KOPT-K1 (cell line): ENCODE measurements around the gene CAPN1.
"Not testable (repeated sequence)": the region's sequence is repeated elsewhere in the genome, so short reads cannot be mapped to it uniquely, and the experiment has no call there.

ENCODE experiments used
- H3K27ac ChIP-seq: fragments of 200-600 bp; sonication (generic); 2 replicates; pipeline ENCODE4 v1.5.1; 2016; ENCODE audit warnings: antibody characterized with exemption, mild to moderate bottlenecking, low read depth, low read length; ENCODE audit not compliant: poor library complexity, severe bottlenecking
- H3K36me3 ChIP-seq: fragments of 200-600 bp; sonication (generic); 2 replicates; pipeline ENCODE4 v1.5.1; 2017; ENCODE audit warnings: antibody characterized with exemption, mild to moderate bottlenecking, low read length, moderate library complexity; ENCODE audit not compliant: insufficient read depth
- H3K9me3 ChIP-seq: fragments of 200-600 bp; sonication (generic); 2 replicates; pipeline ENCODE4 v1.5.1; 2017; ENCODE audit warnings: antibody characterized with exemption, low read length, mild to moderate bottlenecking; ENCODE audit not compliant: insufficient read depth, poor library complexity, severe bottlenecking

CAPN1 gene

DNA sequence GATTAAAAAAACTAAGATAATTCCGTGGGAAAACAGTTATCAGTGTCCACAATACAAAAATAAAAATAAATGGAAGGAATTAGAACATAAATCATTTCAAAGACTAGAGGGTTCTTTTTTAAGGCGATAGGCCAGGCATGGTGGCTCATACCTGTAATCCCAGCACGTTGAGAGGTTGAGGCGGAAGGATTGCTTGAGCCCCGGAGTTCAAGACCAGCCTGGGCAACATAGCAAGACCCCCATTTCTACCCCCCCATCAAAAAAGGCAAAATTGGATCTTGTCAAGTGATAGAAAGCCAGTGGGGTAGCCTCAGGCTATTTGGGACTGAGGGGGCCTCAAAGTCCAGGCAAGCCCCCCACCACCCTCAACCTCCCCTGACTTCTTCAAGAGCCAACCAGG lies 59.4 kb downstream of the CAPN1 start:
- H3K9me3 ChIP-seq: peaks cover 11% of the 10 kb centered on the region
- no peak overlapping the region for H3K27ac ChIP-seq
- H3K36me3 ChIP-seq: no peaks in the 10 kb centered on the region

- no peaks in the 10 kb centered on the region for H3K36me3 ChIP-seq
- no peak overlapping the region for H3K27ac ChIP-seq
- H3K9me3 ChIP-seq: peaks cover 11% of the 10 kb centered on the region
Measured at GRCh38 chr11:65241692-65242091, 60.0 kb downstream of the CAPN1 start.

DNA sequence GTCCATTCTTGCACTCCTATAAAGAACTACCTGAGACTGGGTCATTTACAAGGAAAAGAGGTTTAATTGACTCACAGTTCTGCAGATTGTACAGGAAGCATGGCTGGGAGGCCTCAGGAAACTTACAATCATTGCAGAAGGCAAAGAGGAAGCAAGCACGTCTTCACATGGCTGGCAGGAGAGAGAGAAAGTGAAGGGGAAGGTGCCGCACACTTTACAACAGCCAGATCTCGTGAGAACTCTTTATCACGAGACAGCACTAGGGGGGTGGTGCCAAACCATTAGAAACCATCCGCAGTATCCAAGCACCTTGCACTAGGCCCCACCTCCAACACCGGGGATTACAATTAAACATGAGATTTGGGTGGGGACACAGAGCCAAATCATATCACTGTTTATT lies 60.7 kb downstream of the CAPN1 start:
- Histone ChIP-seq H3K36me3 (no peaks in the 10 kb centered on the region), H3K27ac (no peak overlapping the region), H3K9me3 (peaks cover 11% of the 10 kb centered on the region)

- no peaks in the 10 kb centered on the region for H3K36me3 ChIP-seq
Measured at GRCh38 chr11:65243797-65244196, 62.1 kb downstream of the CAPN1 start.

DNA sequence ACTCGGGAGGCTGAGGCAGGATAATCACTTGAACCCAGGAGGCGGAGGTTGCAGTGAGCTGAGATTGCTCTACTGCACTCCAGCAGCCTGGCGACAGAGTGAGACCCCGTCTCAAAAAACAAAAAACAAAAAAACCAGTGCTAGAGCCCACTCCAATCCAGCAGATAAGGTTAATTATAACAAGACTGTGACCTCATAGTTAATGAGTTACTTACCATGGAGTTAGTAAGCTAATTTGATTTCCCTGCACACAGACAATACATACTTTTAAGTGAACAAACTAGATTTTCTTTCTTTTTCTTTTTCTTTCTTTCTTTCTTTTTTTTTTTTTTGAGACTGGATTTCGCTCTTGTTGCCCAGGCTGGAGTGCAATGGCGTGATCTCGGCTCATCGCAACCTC lies 63.3 kb downstream of the CAPN1 start:
- H3K36me3 ChIP-seq, H3K27ac ChIP-seq: not testable (repeated sequence)
- H3K9me3 ChIP-seq: peaks cover 11% of the 10 kb centered on the region

More at GRCh38 chr11:65243797-65244196, 62.1 kb downstream of the CAPN1 start:
- Histone ChIP-seq H3K27ac (no peak overlapping the region), H3K9me3 (peaks cover 11% of the 10 kb centered on the region)

DNA sequence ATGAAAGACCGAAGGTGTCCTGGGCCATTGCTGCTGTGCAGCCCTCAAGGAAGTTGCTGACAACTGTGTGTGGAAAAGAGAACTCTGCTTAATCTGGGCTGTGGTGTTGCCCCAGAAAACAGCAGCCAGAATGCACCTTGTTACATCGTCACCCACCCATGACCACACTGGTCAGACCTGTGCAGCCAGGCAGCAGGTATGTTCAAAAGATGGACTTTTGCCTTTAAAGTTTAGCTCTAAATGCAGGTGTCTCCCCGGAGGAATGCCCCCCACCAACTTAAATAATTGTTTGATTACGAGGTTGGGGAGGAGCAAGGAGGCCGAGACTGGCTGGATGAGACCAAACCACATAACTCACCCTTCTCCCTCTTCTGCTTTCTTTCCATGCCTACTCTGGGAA lies 64.8 kb downstream of the CAPN1 start:
- Histone ChIP-seq H3K27ac (no peak overlapping the region), H3K36me3 (no peaks in the 10 kb centered on the region), H3K9me3 (peaks cover 10% of the 10 kb centered on the region)

DNA sequence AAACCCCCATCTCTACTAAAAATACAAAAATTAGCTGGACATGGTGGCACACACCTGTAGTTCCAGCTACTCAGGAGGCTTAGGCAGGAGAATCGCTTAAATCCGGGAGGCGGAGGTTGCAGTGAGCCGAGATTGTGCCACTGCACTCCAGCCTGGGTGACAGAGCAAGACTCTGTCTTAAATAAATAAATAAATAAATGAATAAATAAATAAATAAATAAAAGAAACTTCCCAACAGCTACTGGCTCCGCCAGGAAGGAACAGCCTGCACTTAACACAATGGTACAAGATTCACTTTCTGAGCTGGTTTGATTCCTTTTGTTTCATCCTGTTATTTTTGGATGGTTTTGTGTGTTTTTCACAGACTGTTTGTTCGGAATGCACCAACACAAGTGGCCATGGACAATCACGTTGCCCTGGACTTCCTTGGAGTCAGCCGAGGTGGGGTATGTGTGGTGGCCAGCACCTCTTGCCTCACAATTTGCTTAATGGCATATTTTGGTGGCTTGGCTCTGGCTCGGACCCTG lies 66.5 kb downstream of the CAPN1 start:
- H3K27ac ChIP-seq, H3K36me3 ChIP-seq, H3K9me3 ChIP-seq: not testable (repeated sequence)

DNA sequence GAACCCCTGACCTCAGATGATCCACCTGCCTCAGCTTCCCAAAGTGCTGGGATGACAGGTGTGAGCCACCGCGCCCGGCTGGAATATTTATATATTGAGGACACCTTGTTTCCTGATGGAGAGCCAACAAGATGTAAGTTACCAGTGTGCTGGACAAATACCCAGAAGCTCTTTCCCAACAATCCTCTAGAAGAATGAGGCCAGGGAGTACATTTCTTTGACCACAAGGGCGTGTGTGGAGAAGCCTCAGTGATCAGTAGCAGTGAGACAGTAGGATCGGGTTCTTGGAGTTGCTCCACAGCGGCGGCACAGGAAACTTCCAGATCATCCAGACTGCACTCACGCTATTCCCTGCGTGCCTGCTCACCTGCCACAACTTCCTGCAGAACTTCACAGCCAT lies 69.7 kb downstream of the CAPN1 start:
- Histone ChIP-seq H3K9me3 (no peaks in the 10 kb centered on the region), H3K27ac (no peak overlapping the region), H3K36me3 (no peaks in the 10 kb centered on the region)

- H3K36me3 ChIP-seq: no peaks in the 10 kb centered on the region
Measured at GRCh38 chr11:65254724-65255123, 73.0 kb downstream of the CAPN1 start.

DNA sequence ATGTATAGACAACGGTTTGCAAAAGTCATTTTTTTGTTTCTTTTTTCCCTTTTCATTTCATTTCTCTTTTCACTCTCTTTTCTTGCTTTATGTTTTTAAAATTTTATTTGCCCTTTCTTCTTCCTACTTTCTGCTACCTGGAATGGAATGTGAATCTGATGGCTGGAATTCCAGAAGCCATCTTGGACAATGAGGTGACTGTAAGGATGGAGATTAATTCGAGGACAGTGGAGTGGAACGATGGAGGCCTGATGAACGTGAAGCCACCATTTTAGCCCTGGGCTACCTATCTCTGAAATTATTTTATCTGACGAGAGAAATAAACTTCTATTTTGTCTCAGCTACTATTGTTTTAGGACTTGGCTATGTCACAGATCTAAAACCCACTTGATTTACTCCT lies 77.3 kb downstream of the CAPN1 start:
- no peaks in the 10 kb centered on the region for H3K9me3 ChIP-seq
- no peaks in the 10 kb centered on the region for H3K36me3 ChIP-seq
- H3K27ac ChIP-seq: no peak overlapping the region

More at GRCh38 chr11:65254724-65255123, 73.0 kb downstream of the CAPN1 start:
- no peak overlapping the region for H3K27ac ChIP-seq
- no peaks in the 10 kb centered on the region for H3K9me3 ChIP-seq

GRCh38 chr11:65260302-65260701 lies 78.6 kb downstream of the CAPN1 start:
- H3K9me3 ChIP-seq: no peaks in the 10 kb centered on the region
- no peak overlapping the region for H3K27ac ChIP-seq
- H3K36me3 ChIP-seq: peaks cover 12% of the 10 kb centered on the region

DNA sequence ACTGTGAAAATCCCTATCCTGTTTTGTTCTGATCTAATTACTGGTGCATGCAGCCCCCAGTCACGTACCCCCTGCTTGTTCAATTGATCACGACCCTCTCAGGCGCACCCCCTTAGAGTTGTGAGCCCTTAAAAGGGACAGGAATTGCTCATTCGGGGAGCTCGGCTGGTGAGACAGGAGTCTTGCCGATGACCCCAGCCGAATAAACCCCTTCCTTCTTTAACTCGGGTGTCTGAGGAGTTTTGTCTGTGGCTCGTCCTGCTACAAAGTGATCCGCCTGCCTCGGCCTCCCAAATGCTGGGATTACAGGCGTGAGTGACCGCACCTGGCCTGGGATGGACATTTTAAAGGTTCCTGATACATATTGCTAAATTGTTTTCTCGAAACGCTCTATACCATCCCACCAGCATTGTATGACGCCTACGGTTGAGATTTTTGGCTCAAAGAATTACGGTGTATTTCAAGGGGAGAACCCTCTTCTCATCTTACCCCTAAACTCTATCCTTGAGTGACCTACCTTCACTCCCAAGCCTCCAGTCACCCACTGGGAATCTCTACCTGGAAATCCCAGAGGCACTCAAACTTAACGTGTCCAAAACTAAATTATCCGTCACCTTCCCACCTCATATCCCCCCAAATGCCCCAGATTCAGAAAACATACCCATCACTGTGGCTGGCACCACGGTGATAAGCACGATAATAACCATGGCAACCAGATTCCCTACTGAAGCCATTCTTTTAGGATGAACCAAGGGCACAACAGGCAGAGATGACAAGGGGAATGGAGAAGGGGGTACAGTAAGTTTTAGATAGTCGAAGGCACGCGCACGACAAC lies 79.2 kb downstream of the CAPN1 start:
- H3K36me3 ChIP-seq: peaks cover 19% of the 10 kb centered on the region
- H3K9me3 ChIP-seq: no peaks in the 10 kb centered on the region
- H3K27ac ChIP-seq: peak overlapping the region; percentile 89
